ENCODE results near the gene CRTC3.
"Not testable (repeated sequence)": the region's sequence is repeated elsewhere in the genome, so short reads cannot be mapped to it uniquely, and the experiment has no call there.

The CRTC3 gene

GRCh38 chr15:90529371-90530249 lies at the start of gene CRTC3:
TSS of gene CRTC3 (plus strand) at chr15:90529923. CDS start at chr15:90530072, 149 bp downstream.
- DNase-seq: peak; percentile 65 to 89 (median 76)

GRCh38 chr15:90481023-90481422 lies 48.7 kb upstream of the CRTC3 start:
- DNase-seq: peak; percentile 47 to 62 (median 51)

GRCh38 chr15:90482124-90483011 lies 47.4 kb upstream of the CRTC3 start:
- DNase-seq: peak; percentile 29 to 38 (median 33)

GRCh38 chr15:90483012-90483307 lies 46.8 kb upstream of the CRTC3 start:
- no peak for DNase-seq

- DNase-seq: no peak
These were observed 46.1 kb upstream of the CRTC3 start for GRCh38 chr15:90483637-90484036.

GRCh38 chr15:90487186-90487585 lies 42.5 kb upstream of the CRTC3 start:
- DNase-seq: no peak

- no peak for DNase-seq
These were observed 40.2 kb upstream of the CRTC3 start for GRCh38 chr15:90489514-90489913.

GRCh38 chr15:90489944-90490343 lies 39.8 kb upstream of the CRTC3 start:
- DNase-seq: no peak

GRCh38 chr15:90493647-90494046 lies 36.1 kb upstream of the CRTC3 start:
- DNase-seq: no peak

GRCh38 chr15:90495067-90495466 lies 34.7 kb upstream of the CRTC3 start:
- peak in 1 of 3 donors; percentile 24 for DNase-seq

GRCh38 chr15:90496791-90497190 lies 32.9 kb upstream of the CRTC3 start:
- DNase-seq: peak; percentile 79 to 91 (median 91)

- DNase-seq: peak; percentile 28 to 47 (median 39)
These were observed 32.3 kb upstream of the CRTC3 start for GRCh38 chr15:90497376-90497775.

GRCh38 chr15:90497912-90498311 lies 31.8 kb upstream of the CRTC3 start:
- peak in 1 of 3 donors; percentile 28 for DNase-seq

- peak in 2 of 3 donors; percentile 58 to 60 for DNase-seq
These were observed 29.6 kb upstream of the CRTC3 start for GRCh38 chr15:90500171-90500570.

- no peak for DNase-seq
These were observed 27.8 kb upstream of the CRTC3 start for GRCh38 chr15:90501898-90502297.

- DNase-seq: not testable (repeated sequence)
These were observed 18.9 kb upstream of the CRTC3 start for GRCh38 chr15:90510781-90511180.

GRCh38 chr15:90511211-90511618 lies 18.5 kb upstream of the CRTC3 start:
- not testable (repeated sequence) for DNase-seq

- DNase-seq: peak in 2 of 3 donors; percentile 40 to 51
These were observed 17.4 kb upstream of the CRTC3 start for GRCh38 chr15:90512276-90512675.

- DNase-seq: peak; percentile 58 to 71 (median 68)
These were observed 16.7 kb upstream of the CRTC3 start for GRCh38 chr15:90512981-90513380.

- no peak for DNase-seq
These were observed 16.3 kb upstream of the CRTC3 start for GRCh38 chr15:90513448-90513847.

GRCh38 chr15:90513893-90514292 lies 15.8 kb upstream of the CRTC3 start:
- DNase-seq: not testable (repeated sequence)

- DNase-seq: no peak
These were observed 10.0 kb upstream of the CRTC3 start for GRCh38 chr15:90519688-90520087.

- DNase-seq: no peak
These were observed 9.4 kb upstream of the CRTC3 start for GRCh38 chr15:90520365-90520764.

GRCh38 chr15:90523373-90523772 lies 6.3 kb upstream of the CRTC3 start:
- no peak for DNase-seq
